ENCODE results near the gene PMP22.

PMP22 gene

DNA sequence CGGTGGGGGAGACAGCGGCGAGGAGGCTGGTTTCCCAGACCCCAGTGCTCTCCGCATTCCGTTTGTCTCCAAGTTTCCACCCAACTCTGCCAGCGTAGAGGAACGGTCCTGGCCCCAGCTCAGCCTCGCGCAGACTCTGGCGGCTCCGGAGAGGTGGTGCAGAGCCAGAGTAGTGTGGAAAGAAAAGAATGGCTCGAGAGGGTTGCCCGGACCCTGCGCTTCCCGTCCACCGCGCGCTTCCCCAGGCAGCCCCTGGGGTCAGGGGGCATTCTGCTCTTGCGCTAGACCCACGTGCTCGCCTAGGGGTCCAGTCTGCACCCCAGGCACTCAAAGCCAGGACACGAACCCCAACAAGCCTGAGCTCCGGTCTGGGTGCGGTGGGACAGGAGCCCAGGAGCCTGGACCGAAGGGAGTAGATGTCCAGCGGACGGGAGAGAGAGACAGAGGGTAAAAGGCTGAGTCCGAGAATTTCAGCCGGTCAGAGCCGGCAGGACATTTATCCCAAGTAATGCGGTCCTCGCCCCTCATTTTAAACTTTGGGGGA lies 3.8 kb downstream of the PMP22 start:
- Histone ChIP-seq H3K18ac (ENCODE audit: low read length) (peak overlapping the region; percentile 85), H4K8ac (ENCODE audit: low read depth, low read length) (no peak overlapping the region), H3K4me3 (ENCODE audit: low read length in 2 of 2) (peak overlapping the region; percentile 76 to 79), H2BK5ac (ENCODE audit: low read length) (no peak overlapping the region), H3K36me3 (replicated peaks in 1 of 2; ENCODE audit: control insufficient read depth in 2 of 2, insufficient read depth in 2 of 2, low read length in 2 of 2) (no peaks in the 10 kb centered on the region), H3K9ac (ENCODE audit: low read depth, low read length, poor library complexity) (peak overlapping the region; percentile 75), H2BK12ac (ENCODE audit: low read length) (no peak overlapping the region), H2AFZ (ENCODE audit: low read length) (peak overlapping the region; percentile 96), H3K4ac (ENCODE audit: low read length) (no peak overlapping the region), H2BK120ac (ENCODE audit: low read depth, low read length) (no peak overlapping the region), H3K27me3 (ENCODE audit: control insufficient read depth in 3 of 3, insufficient read depth in 3 of 3, low read depth in 1 of 3, low read length in 3 of 3) (peaks cover 7 to 55% (median 40%) of the 10 kb centered on the region in 3 experiments), H3K27ac (replicated peaks; ENCODE audit: low read length) (no peak overlapping the region), H3K4me1 (ENCODE audit: control insufficient read depth in 2 of 2, insufficient read depth in 1 of 2, low read depth in 1 of 2, low read length in 2 of 2) (peaks cover 9 to 14% of the 10 kb centered on the region in 2 donors), H2BK15ac (ENCODE audit: low read length) (peak overlapping the region; percentile 42), H2AK5ac (ENCODE audit: low read depth, low read length) (no peak overlapping the region), H3K14ac (ENCODE audit: low read length) (no peak overlapping the region), H4K91ac (ENCODE audit: low read depth, low read length, poor library complexity) (no peak overlapping the region), H3K23ac (ENCODE audit: low read depth, low read length, poor library complexity) (no peak overlapping the region), H3K4me2 (ENCODE audit: insufficient read depth, low read length, poor library complexity, severe bottlenecking) (peak overlapping the region; percentile 92), H3K79me1 (ENCODE audit: low read depth, low read length) (no peaks in the 10 kb centered on the region), H3K9me3 (replicated peaks in 1 of 2; ENCODE audit: control insufficient read depth in 2 of 2, insufficient read depth in 1 of 2, low read depth in 1 of 2, low read length in 2 of 2) (no peaks in the 10 kb centered on the region)
- no CpG with 5 or more reads among the region's 32 CpGs for WGBS, 2 donors (ENCODE audit: extremely low coverage in 2 of 2, insufficient read length in 2 of 2, insufficient replicate concordance in 1 of 2)
- peak; percentile 51 for DNase-seq (ENCODE audit: low spot score)

DNA sequence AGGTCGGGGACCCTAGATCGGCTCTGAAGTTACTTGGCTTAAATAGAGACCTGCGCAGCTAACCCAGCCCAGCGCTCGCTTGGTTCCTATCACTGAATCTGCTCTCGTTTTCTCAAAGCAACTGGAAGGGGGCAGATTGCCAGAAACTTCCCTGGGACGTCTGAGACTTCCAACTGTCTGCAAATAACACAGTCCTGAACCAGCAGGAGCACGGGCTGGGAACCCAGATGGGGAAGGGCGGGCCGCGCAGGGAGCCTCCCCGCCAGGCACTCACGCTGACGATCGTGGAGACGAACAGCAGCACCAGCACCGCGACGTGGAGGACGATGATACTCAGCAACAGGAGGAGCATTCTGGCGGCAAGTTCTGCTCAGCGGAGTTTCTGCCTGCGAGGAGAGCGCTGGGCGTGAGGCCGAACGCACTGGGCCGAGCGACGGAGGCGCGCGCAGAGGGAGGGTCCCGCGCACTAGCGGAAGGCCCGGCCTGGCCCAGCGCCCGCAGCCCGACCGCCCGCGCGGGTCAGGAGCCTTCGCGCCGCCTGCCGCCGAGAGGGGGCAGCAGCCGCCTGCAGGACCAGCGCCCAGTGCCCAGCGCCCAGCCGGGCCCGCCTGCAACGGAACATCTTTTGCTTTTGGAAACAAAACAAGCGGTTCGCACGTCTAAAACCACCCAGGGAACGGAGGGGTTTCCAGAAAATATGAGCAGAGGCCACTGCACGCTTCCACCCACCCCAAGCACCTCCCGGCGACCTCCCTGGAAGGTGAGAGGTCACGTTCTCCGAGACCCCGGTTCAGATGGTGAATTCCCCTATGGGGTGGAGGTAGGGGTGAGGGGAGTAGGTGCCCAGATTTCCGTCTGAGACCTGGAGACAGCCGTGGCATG lies 4.5 kb downstream of the PMP22 start:
- Histone ChIP-seq H3K9me3 (replicated peaks in 1 of 2; ENCODE audit: control insufficient read depth in 2 of 2, insufficient read depth in 1 of 2, low read depth in 1 of 2, low read length in 2 of 2) (no peaks in the 10 kb centered on the region), H3K27ac (replicated peaks; ENCODE audit: low read length) (no peak overlapping the region), H3K23ac (ENCODE audit: low read depth, low read length, poor library complexity) (peak overlapping the region; percentile 90), H3K36me3 (replicated peaks in 1 of 2; ENCODE audit: control insufficient read depth in 2 of 2, insufficient read depth in 2 of 2, low read length in 2 of 2) (no peaks in the 10 kb centered on the region), H2BK12ac (ENCODE audit: low read length) (peak overlapping the region; percentile 17), H3K9ac (ENCODE audit: low read depth, low read length, poor library complexity) (peak overlapping the region; percentile 93), H2BK15ac (ENCODE audit: low read length) (peak overlapping the region; percentile 60), H2BK5ac (ENCODE audit: low read length) (no peak overlapping the region), H4K91ac (ENCODE audit: low read depth, low read length, poor library complexity) (no peak overlapping the region), H3K79me1 (ENCODE audit: low read depth, low read length) (no peaks in the 10 kb centered on the region), H3K4me1 (ENCODE audit: control insufficient read depth in 2 of 2, insufficient read depth in 1 of 2, low read depth in 1 of 2, low read length in 2 of 2) (peaks cover 9 to 14% of the 10 kb centered on the region in 2 donors), H3K4me3 (ENCODE audit: low read length in 2 of 2) (peak overlapping the region; percentile 76 to 86), H3K4me2 (ENCODE audit: insufficient read depth, low read length, poor library complexity, severe bottlenecking) (peak overlapping the region; percentile 92), H3K27me3 (ENCODE audit: control insufficient read depth in 3 of 3, insufficient read depth in 3 of 3, low read depth in 1 of 3, low read length in 3 of 3) (peaks cover 7 to 48% (median 40%) of the 10 kb centered on the region in 3 experiments), H2AK5ac (ENCODE audit: low read depth, low read length) (no peak overlapping the region), H2BK120ac (ENCODE audit: low read depth, low read length) (no peak overlapping the region), H3K18ac (ENCODE audit: low read length) (peak overlapping the region; percentile 97), H2AFZ (ENCODE audit: low read length) (peak overlapping the region; percentile 96), H4K8ac (ENCODE audit: low read depth, low read length) (no peak overlapping the region), H3K4ac (ENCODE audit: low read length) (no peak overlapping the region), H3K14ac (ENCODE audit: low read length) (peak overlapping the region; percentile 92)
- WGBS, 2 donors (ENCODE audit: extremely low coverage in 2 of 2, insufficient read length in 2 of 2, insufficient replicate concordance in 1 of 2): no CpG with 5 or more reads among the region's 67 CpGs
- DNase-seq (ENCODE audit: low spot score): peak; percentile 76

DNA sequence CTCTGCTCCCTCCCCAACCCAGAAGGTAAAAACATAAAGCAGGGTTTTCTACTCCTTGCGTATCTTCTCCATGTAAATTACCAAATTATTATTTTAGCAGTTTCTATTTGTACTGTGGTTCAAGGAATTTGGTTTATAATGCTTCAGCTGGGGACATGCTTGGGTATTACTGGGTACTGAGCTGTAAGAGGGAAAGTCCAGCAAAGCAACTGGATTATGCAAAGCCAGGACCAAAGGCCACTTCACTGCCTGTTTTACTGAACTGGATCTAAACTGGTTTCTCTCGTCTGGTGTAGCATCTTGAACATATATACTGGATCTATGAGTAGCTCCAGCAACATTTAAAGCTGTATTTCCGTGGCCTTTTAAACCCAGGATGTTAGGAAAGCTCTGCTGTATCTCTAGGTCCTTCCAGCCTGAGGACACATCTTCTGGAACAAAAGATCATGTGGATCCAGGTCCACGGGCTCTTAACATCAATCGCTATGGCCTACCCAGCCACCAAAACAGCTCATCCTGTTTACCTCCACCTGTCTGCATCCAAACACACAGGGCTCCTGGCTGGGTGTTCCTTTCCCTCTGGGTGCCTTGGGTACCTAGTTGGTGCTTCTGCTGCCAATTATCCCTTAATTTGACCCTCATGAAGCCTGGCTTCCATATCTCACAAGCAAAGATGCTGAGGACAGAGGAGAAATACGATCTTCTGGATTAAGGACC lies 7.2 kb downstream of the PMP22 start:
- Histone ChIP-seq H2BK15ac (ENCODE audit: low read length) (no peak overlapping the region), H4K8ac (ENCODE audit: low read depth, low read length) (no peak overlapping the region), H3K27ac (replicated peaks; ENCODE audit: low read length) (no peak overlapping the region), H4K91ac (ENCODE audit: low read depth, low read length, poor library complexity) (no peak overlapping the region), H3K9me3 (replicated peaks in 1 of 2; ENCODE audit: control insufficient read depth in 2 of 2, insufficient read depth in 1 of 2, low read depth in 1 of 2, low read length in 2 of 2) (no peaks in the 10 kb centered on the region), H3K4me1 (ENCODE audit: control insufficient read depth in 2 of 2, insufficient read depth in 1 of 2, low read depth in 1 of 2, low read length in 2 of 2) (peaks cover 7 to 10% of the 10 kb centered on the region in 2 donors), H3K4me2 (ENCODE audit: insufficient read depth, low read length, poor library complexity, severe bottlenecking) (no peak overlapping the region), H3K23ac (ENCODE audit: low read depth, low read length, poor library complexity) (no peak overlapping the region), H2BK5ac (ENCODE audit: low read length) (no peak overlapping the region), H2BK12ac (ENCODE audit: low read length) (no peak overlapping the region), H3K27me3 (ENCODE audit: control insufficient read depth in 3 of 3, insufficient read depth in 3 of 3, low read depth in 1 of 3, low read length in 3 of 3) (peaks cover 7 to 27% (median 21%) of the 10 kb centered on the region in 3 experiments), H3K14ac (ENCODE audit: low read length) (no peak overlapping the region), H2BK120ac (ENCODE audit: low read depth, low read length) (no peak overlapping the region), H2AK5ac (ENCODE audit: low read depth, low read length) (no peak overlapping the region), H3K18ac (ENCODE audit: low read length) (no peak overlapping the region), H3K9ac (ENCODE audit: low read depth, low read length, poor library complexity) (no peak overlapping the region), H3K4me3 (ENCODE audit: low read length in 2 of 2) (no peak overlapping the region), H3K79me1 (ENCODE audit: low read depth, low read length) (no peaks in the 10 kb centered on the region), H3K36me3 (replicated peaks in 1 of 2; ENCODE audit: control insufficient read depth in 2 of 2, insufficient read depth in 2 of 2, low read length in 2 of 2) (no peaks in the 10 kb centered on the region), H3K4ac (ENCODE audit: low read length) (no peak overlapping the region), H2AFZ (ENCODE audit: low read length) (no peak overlapping the region)
- WGBS, 2 donors (ENCODE audit: extremely low coverage in 2 of 2, insufficient read length in 2 of 2, insufficient replicate concordance in 1 of 2): no CpG with 5 or more reads among the region's 6 CpGs
- DNase-seq (ENCODE audit: low spot score): no peak

Data from neuronal stem cell (in vitro differentiated cells).